ENCODE measurements around the gene FYN. TPM values are rescaled to one million over a fixed set of nuclear protein-coding genes. Genes with fewer than 3 reads are reported as not detected.

FYN gene
- total and polyA plus RNA-seq, 10 of the 15 experiments (the other 5 are each of a cell fraction or from before 2014, with no cell fraction given): 51.4 to 247 (median 138) TPM

DNA sequence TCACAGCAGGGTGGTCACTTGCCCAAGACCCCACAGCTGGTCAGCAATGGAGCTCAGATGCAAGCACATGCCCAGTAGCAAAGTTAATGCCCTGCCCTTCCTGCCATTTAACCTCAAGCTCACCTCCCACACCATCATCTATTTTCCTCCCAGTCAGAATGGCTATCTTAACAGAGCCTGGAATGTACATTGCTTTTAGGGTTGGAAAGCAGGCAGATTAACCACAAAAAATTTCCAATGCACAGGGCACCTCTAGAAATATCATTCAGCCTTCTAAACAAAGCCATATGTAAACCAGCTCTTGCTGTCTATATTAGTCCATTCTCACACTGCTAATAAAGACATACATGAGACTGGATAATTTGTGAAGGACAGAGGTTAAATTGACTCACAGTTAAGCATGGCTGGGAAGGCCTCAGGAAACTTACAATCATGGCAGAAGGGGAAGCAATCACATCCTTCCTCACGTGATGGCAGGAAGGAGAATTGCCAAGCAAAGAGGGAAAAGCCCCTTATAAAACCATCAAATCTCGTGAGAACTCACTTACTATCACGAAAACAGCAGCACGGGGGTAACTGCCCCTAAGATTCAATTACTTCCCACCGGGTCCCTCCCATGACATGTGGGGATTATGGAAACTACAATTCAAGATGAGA, 106.9 kb downstream of the FYN start (continued):
- TF ChIP-seq SMC3 (IDR thresholded peaks at IDR 0.05; ENCODE audit: borderline replicate concordance, low read length): no peak
- peak; percentile 48; the same call in 1 of the 2 replicates for TF ChIP-seq RAD51 (IDR thresholded peaks at IDR 0.05)
- peak; percentile 39; the same call in 1 of the 2 replicates for TF ChIP-seq EED (IDR thresholded peaks at IDR 0.05; ENCODE audit: low read depth)
- TF ChIP-seq SP1 (IDR thresholded peaks at IDR 0.05; ENCODE audit: low read depth, low read length): no peak
- TF ChIP-seq, protein P1, sequence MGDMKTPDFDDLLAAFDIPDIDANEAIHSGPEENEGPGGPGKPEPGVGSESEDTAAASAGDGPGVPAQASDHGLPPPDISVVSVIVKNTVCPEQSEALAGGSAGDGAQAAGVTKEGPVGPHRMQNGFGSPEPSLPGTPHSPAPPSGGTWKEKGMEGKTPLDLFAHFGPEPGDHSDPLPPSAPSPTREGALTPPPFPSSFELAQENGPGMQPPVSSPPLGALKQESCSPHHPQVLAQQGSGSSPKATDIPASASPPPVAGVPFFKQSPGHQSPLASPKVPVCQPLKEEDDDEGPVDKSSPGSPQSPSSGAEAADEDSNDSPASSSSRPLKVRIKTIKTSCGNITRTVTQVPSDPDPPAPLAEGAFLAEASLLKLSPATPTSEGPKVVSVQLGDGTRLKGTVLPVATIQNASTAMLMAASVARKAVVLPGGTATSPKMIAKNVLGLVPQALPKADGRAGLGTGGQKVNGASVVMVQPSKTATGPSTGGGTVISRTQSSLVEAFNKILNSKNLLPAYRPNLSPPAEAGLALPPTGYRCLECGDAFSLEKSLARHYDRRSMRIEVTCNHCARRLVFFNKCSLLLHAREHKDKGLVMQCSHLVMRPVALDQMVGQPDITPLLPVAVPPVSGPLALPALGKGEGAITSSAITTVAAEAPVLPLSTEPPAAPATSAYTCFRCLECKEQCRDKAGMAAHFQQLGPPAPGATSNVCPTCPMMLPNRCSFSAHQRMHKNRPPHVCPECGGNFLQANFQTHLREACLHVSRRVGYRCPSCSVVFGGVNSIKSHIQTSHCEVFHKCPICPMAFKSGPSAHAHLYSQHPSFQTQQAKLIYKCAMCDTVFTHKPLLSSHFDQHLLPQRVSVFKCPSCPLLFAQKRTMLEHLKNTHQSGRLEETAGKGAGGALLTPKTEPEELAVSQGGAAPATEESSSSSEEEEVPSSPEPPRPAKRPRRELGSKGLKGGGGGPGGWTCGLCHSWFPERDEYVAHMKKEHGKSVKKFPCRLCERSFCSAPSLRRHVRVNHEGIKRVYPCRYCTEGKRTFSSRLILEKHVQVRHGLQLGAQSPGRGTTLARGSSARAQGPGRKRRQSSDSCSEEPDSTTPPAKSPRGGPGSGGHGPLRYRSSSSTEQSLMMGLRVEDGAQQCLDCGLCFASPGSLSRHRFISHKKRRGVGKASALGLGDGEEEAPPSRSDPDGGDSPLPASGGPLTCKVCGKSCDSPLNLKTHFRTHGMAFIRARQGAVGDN (IDR thresholded peaks at IDR 0.05): 0 out of 2 replicates have a peak, but pooled peaks have one; percentile 20
- no peak for TF ChIP-seq ZZZ3 (IDR thresholded peaks at IDR 0.05; ENCODE audit: control insufficient read depth, insufficient read length, low read depth)
- TF ChIP-seq CHD1 (IDR thresholded peaks at IDR 0.05; ENCODE audit: low read depth, low read length): no peak
- TF ChIP-seq FOXK2 (IDR thresholded peaks at IDR 0.05): no peak
- TF ChIP-seq HSF1 (IDR thresholded peaks at IDR 0.05; ENCODE audit: low read depth, low read length): no peak
- peak; percentile 74 to 79 for TF ChIP-seq BHLHE40 (IDR thresholded peaks at IDR 0.05; ENCODE audit: borderline replicate concordance in 1 of 2, low read depth in 2 of 2, low read length in 1 of 2)
- TF ChIP-seq NR2C2 (IDR thresholded peaks at IDR 0.05; ENCODE audit: borderline replicate concordance, control insufficient read depth, insufficient read length, low read depth): no peak
- TF ChIP-seq NFYA (IDR thresholded peaks at IDR 0.05; ENCODE audit: borderline replicate concordance, low read depth, low read length): no peak
- TF ChIP-seq GATAD2B (conservative IDR thresholded peaks at IDR 0.05; ENCODE audit: low read depth): peak; percentile 34; the same call in 1 of the 2 replicates
